Bronchial smooth muscle cell (primary cell): ENCODE results near the gene KCNJ5. TPM values are rescaled to one million over a fixed set of nuclear protein-coding genes. Genes with fewer than 3 reads are reported as not detected.

Source experiments
- total RNA-seq: library from RNA; depleted of rRNA; stranded (reverse); fragments of >200 nt; gene quantifications from 2 replicates; pipeline ENCODE4 v1.2.1, GENCODE V29; 2014

KCNJ5 gene
- 0.16 and 0.17 TPM in 2 replicates for total RNA-seq

GRCh38 chr11:128890543-128891368, at the start of gene KCNJ5:
Gene KCNJ5 (plus strand): TSS chr11:128891356. CDS start chr11:128911274, 19,918 bp downstream.

GRCh38 chr11:128867277-128867676, 23.9 kb upstream of the KCNJ5 start, which contains the start of gene KCNJ1:
Gene KCNJ1 (minus strand): TSS chr11:128867296. CDS start chr11:128840243, 27,053 bp downstream.

GRCh38 chr11:128942817-128943427, 51.8 kb downstream of the KCNJ5 start, which contains the start of gene TP53AIP1:
Gene TP53AIP1 (minus strand): TSS chr11:128942871. CDS start chr11:128937818, 5,053 bp downstream.

Other genes with a start within 250 kb of the KCNJ5 start
- 0.69 and 1.6 TPM in 2 replicates for gene FLI1, start 197.3 kb upstream of the KCNJ5 start, total RNA-seq
- gene KCNJ1, start 24.1 kb upstream of the KCNJ5 start, total RNA-seq = under 0.01 TPM in 1 of 2 replicates, not detected in the other
- gene TP53AIP1, start 51.5 kb downstream of the KCNJ5 start, total RNA-seq = 0.16 and 0.17 TPM in 2 replicates